SK-N-SH treated with all-trans-retinoic acid at 6 μM for 48 hours (cell line): Measurements from ENCODE around the gene SCFD2.

Source experiments
- ATAC-seq: fragments of 200-7000 bp; cut with Tn5 transposase; 3 replicates; pipeline ENCODE4 v1.9.1; 2020; ENCODE audit warnings: mild to moderate bottlenecking, moderate library complexity
- ARNTL ChIP-seq: fragments of 450-650 bp; formaldehyde crosslinking; IDR thresholded peaks from 2 replicates; pipeline ENCODE4 v1.5.0; 2020; ENCODE audit warnings: low read depth, mild to moderate bottlenecking, moderate library complexity, borderline replicate concordance
- BACH2 ChIP-seq: fragments of 250-450 bp; sonication (Bioruptor Pico); IDR thresholded peaks from 2 replicates; pipeline ENCODE4 v1.9.0; 2021; ENCODE audit warnings: mild to moderate bottlenecking, borderline replicate concordance
- CREB5 ChIP-seq: fragments of 250-450 bp; sonication (Bioruptor Pico); IDR thresholded peaks from 2 replicates; pipeline ENCODE4 v1.5.1; 2020; ENCODE audit warnings: low read depth, mild to moderate bottlenecking, moderate library complexity
- CSDC2 ChIP-seq: fragments of 250-450 bp; sonication (Bioruptor Pico); IDR thresholded peaks from 2 replicates; pipeline ENCODE4 v1.5.0; 2020; ENCODE audit warnings: mild to moderate bottlenecking, moderate library complexity
- ISL1 ChIP-seq: fragments of 250-450 bp; sonication (Bioruptor Pico); IDR thresholded peaks from 2 replicates; pipeline ENCODE4 v2.1.2; 2022; ENCODE audit warnings: mild to moderate bottlenecking, moderate library complexity
- OSR1 ChIP-seq: fragments of 250-450 bp; sonication (Bioruptor Pico); IDR thresholded peaks from 2 replicates; pipeline ENCODE4 v1.8.0; 2022; ENCODE audit warnings: moderate library complexity, mild to moderate bottlenecking, inconsistent platforms
- POU6F1 ChIP-seq: fragments of 250-450 bp; sonication (Bioruptor Pico); IDR thresholded peaks from 2 replicates; pipeline ENCODE4 v1.8.0; 2021; ENCODE audit warnings: low read depth, mild to moderate bottlenecking, moderate library complexity, borderline replicate concordance
- RARB ChIP-seq: fragments of 250-450 bp; sonication (Bioruptor Pico); IDR thresholded peaks from 2 replicates; pipeline ENCODE4 v1.8.0; 2021; ENCODE audit warnings: mild to moderate bottlenecking, moderate library complexity
- SNAI2 ChIP-seq: fragments of 250-450 bp; sonication (Bioruptor Pico); IDR thresholded peaks from 2 replicates; pipeline ENCODE4 v1.5.0; 2020; ENCODE audit warnings: mild to moderate bottlenecking, moderate library complexity
- TCF4 ChIP-seq: fragments of 250-450 bp; sonication (Bioruptor Pico); IDR thresholded peaks from 2 replicates; pipeline ENCODE4 v1.8.0; 2021; ENCODE audit warnings: mild to moderate bottlenecking, moderate library complexity, borderline replicate concordance
- TOX ChIP-seq: fragments of 250-450 bp; sonication (Bioruptor Pico); IDR thresholded peaks from 2 replicates; pipeline ENCODE4 v1.8.0; 2021; ENCODE audit warnings: mild to moderate bottlenecking, moderate library complexity, borderline replicate concordance
- TSHZ2 ChIP-seq: fragments of 250-450 bp; sonication (Bioruptor Pico); IDR thresholded peaks from 2 replicates; pipeline ENCODE4 v1.5.0; 2020; ENCODE audit warnings: mild to moderate bottlenecking, moderate library complexity
- ZFP30 ChIP-seq: fragments of 450-650 bp; formaldehyde crosslinking; IDR thresholded peaks from 2 replicates; pipeline ENCODE4 v1.5.0; 2022; ENCODE audit warnings: mild to moderate bottlenecking, moderate library complexity
- ZNF70 ChIP-seq: fragments of 450-650 bp; formaldehyde crosslinking; IDR thresholded peaks from 2 replicates; pipeline ENCODE4 v1.5.0; 2020; ENCODE audit warnings: mild to moderate bottlenecking, moderate library complexity
- ZNF8 ChIP-seq: fragments of 450-650 bp; formaldehyde crosslinking; IDR thresholded peaks from 2 replicates; pipeline ENCODE4 v1.5.0; 2020; ENCODE audit warnings: mild to moderate bottlenecking, moderate library complexity
- TF ChIP-seq, protein P1 (sequence below): fragments of 250-450 bp; sonication (Bioruptor Pico); IDR thresholded peaks from 2 replicates; pipeline ENCODE4 v1.8.0; 2020; ENCODE audit warnings: mild to moderate bottlenecking, moderate library complexity, borderline replicate concordance
- TF ChIP-seq, protein P2 (sequence below): fragments of 250-450 bp; sonication (Bioruptor Pico); IDR thresholded peaks from 2 replicates; pipeline ENCODE4 v1.5.1; 2021; ENCODE audit warnings: mild to moderate bottlenecking, moderate library complexity

Gene SCFD2

GRCh38 chr4:52939325-52939724 is 426.5 kb downstream of the SCFD2 start:
- TF ChIP-seq SNAI2 = no peak
- no peak for TF ChIP-seq CREB5
- TF ChIP-seq, protein P1, sequence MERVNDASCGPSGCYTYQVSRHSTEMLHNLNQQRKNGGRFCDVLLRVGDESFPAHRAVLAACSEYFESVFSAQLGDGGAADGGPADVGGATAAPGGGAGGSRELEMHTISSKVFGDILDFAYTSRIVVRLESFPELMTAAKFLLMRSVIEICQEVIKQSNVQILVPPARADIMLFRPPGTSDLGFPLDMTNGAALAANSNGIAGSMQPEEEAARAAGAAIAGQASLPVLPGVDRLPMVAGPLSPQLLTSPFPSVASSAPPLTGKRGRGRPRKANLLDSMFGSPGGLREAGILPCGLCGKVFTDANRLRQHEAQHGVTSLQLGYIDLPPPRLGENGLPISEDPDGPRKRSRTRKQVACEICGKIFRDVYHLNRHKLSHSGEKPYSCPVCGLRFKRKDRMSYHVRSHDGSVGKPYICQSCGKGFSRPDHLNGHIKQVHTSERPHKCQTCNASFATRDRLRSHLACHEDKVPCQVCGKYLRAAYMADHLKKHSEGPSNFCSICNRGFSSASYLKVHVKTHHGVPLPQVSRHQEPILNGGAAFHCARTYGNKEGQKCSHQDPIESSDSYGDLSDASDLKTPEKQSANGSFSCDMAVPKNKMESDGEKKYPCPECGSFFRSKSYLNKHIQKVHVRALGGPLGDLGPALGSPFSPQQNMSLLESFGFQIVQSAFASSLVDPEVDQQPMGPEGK (CRISPR knock-in tag) = no peak
- no peak for TF ChIP-seq TSHZ2 (CRISPR knock-in tag)
- no peak for TF ChIP-seq ZNF70 (CRISPR knock-in tag)
- no peak for TF ChIP-seq ARNTL
- ATAC-seq = no peak

DNA sequence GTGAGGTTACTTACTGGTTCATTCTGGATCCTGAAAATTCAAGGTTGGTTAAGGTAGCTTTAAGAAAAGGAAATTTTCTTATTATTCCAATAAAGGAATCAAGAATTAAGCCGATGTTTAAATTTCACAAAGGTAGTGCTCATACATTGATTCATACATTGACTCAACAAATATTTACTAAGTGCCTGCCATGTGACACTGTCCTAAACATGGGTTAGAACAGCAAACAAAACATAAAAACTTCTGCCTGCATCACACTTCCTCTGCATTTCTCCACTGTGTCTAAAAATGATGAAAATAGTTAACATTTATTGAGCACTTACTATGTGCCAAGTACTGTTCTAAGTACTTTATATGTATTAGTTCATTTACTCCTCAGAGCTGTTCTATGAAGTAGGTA is 428.0 kb downstream of the SCFD2 start:
- TF ChIP-seq, protein P1 (CRISPR knock-in tag) = no peak
- TF ChIP-seq ZNF8 (no peak), TCF4 (CRISPR knock-in tag) (no peak), RARB (CRISPR knock-in tag) (no peak), ISL1 (CRISPR knock-in tag) (no peak), BACH2 (CRISPR knock-in tag) (no peak)
- no peak for ATAC-seq

- no peak for ATAC-seq
- TF ChIP-seq POU6F1 (no peak), ARNTL (no peak), CSDC2 (CRISPR knock-in tag) (no peak), TSHZ2 (CRISPR knock-in tag) (no peak), BACH2 (CRISPR knock-in tag) (no peak), ISL1 (CRISPR knock-in tag) (no peak), ZNF70 (CRISPR knock-in tag) (no peak), TCF4 (CRISPR knock-in tag) (no peak), TOX (no peak), OSR1 (no peak), ZFP30 (no peak), ZNF8 (no peak), SNAI2 (no peak), RARB (CRISPR knock-in tag) (no peak)
- TF ChIP-seq, protein P1 (CRISPR knock-in tag) = no peak
- TF ChIP-seq, protein P2, sequence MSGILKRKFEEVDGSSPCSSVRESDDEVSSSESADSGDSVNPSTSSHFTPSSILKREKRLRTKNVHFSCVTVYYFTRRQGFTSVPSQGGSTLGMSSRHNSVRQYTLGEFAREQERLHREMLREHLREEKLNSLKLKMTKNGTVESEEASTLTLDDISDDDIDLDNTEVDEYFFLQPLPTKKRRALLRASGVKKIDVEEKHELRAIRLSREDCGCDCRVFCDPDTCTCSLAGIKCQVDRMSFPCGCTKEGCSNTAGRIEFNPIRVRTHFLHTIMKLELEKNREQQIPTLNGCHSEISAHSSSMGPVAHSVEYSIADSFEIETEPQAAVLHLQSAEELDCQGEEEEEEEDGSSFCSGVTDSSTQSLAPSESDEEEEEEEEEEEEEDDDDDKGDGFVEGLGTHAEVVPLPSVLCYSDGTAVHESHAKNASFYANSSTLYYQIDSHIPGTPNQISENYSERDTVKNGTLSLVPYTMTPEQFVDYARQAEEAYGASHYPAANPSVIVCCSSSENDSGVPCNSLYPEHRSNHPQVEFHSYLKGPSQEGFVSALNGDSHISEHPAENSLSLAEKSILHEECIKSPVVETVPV = no peak
Measured at GRCh38 chr4:52936729-52937128, 429.1 kb downstream of the SCFD2 start.
